Gastrocnemius medialis (tissue), 4 donors: ENCODE measurements around the gene GRIK3. TPM values are rescaled to one million over a fixed set of nuclear protein-coding genes. Genes with fewer than 3 reads are reported as not detected.

ENCODE experiments used
- ATAC-seq, 2 donors: fragments of 150-250 bp; one replicate each; pipeline ENCODE4 v1.9.1; 2016
- DNase-seq, 2 donors: peaks; one replicate each; pipeline ENCODE4 v3.0.0-alpha.2; 2019
- H3K27ac ChIP-seq, 4 donors: fragments of 200-600 bp; sonication (generic); 1 replicate in 1 of 4; 2 replicates in 3 of 4; pipeline ENCODE4 v1.5.1; 2016 to 2018; ENCODE audit warnings: mild to moderate bottlenecking in 2 of 4, moderate library complexity in 1 of 4
- H3K27me3 ChIP-seq, 3 donors: fragments of 200-600 bp; sonication (generic) in 2 of 3; 1 replicate in 1 of 3; 2 replicates in 2 of 3; pipeline versions ENCODE4 v1.5.1 to v1.6.0; 2016 to 2019; ENCODE audit warnings: mild to moderate bottlenecking in 1 of 3, moderate library complexity in 1 of 3
- H3K36me3 ChIP-seq, 2 donors: fragments of 200-600 bp; sonication (generic) in 1 of 2; one replicate each; pipeline ENCODE4 v1.5.1; 2017 to 2018
- H3K4me1 ChIP-seq, 2 donors: fragments of 200-600 bp; sonication (generic) in 1 of 2; one replicate each; pipeline ENCODE4 v1.5.1; 2016 to 2017; ENCODE audit warnings: mild to moderate bottlenecking in 2 of 2
- H3K4me3 ChIP-seq, 4 donors: fragments of 200-600 bp; sonication (generic) in 3 of 4; 1 replicate in 1 of 4; 2 replicates in 3 of 4; pipeline ENCODE4 v1.5.1; 2016 to 2019; ENCODE audit warnings: mild to moderate bottlenecking in 2 of 4
- H3K9me3 ChIP-seq, 3 donors: fragments of 200-600 bp; sonication (generic) in 2 of 3; 1 replicate in 1 of 3; 2 replicates in 2 of 3; pipeline ENCODE4 v1.5.1; 2016 to 2019
- CTCF ChIP-seq, 5 experiments: fragments of 450-650 bp in 3 of 5; fragments of 200-600 bp in 2 of 5; sonication (generic) in 2 of 5; IDR thresholded peaks in 4 of 5; conservative IDR thresholded peaks in 1 of 5; 1 replicate in 4 of 5; 2 replicates in 1 of 5; pipeline ENCODE4 v1.5.1; 2016 to 2019; ENCODE audit warnings: antibody characterized with exemption in 5 of 5, mild to moderate bottlenecking in 3 of 5, moderate library complexity in 3 of 5
- POLR2A ChIP-seq, 2 donors: fragments of 450-650 bp; IDR thresholded peaks; one replicate each; pipeline ENCODE4 v1.6.1; 2017; ENCODE audit warnings: antibody characterized with exemption in 2 of 2, mild to moderate bottlenecking in 2 of 2, moderate library complexity in 2 of 2
- in situ Hi-C, 4 donors: fragments of 200-750 bp; cut with MboI; loops; one replicate each; pipeline versions ENCODE4 v1.15.0 to v1.8.0; 2017; ENCODE audit warnings: low sequenced_read_pairs in 4 of 4
- intact Hi-C: fragments of 100-400 bp; cut with DNase I; formaldehyde crosslinking; loops from one replicate; pipeline ENCODE4 v1.15.1; 2023; ENCODE audit warnings: low total_unique reads
- total RNA-seq, 4 donors: library from RNA; depleted of rRNA; stranded (reverse); fragments of >200 nt; gene quantifications; one replicate each; pipeline versions ENCODE4 v1.1.0 to v1.2.3, GENCODE V29; 2016

Gene GRIK3
- total RNA-seq, 4 donors from 2014 or later: 0.13 to 0.22 (median 0.13) TPM; not detected in 1

GRCh38 chr1:36965275-36966159 is 68.8 kb downstream of the GRIK3 start:
- Histone ChIP-seq H3K27ac (no peak overlapping the region), H3K36me3 (no peaks in the 10 kb centered on the region), H3K4me1 (no peaks in the 10 kb centered on the region), H3K9me3 (no peaks in the 10 kb centered on the region), H3K27me3 (peaks cover 0 to 3% (median 0%) of the 10 kb centered on the region in 3 donors), H3K4me3 (no peak overlapping the region)
- TF ChIP-seq CTCF (IDR thresholded peaks at IDR 0.05 in 4 of 5, conservative IDR thresholded peaks at IDR 0.05 in 1 of 5): no peak
- no peak for TF ChIP-seq POLR2A (IDR thresholded peaks at IDR 0.05)
- DNase-seq: no peak
- intact Hi-C loops: no loop called here
- in situ Hi-C loops: no loop called here
- ATAC-seq: no peak

- in situ Hi-C loops: no loop called here
- TF ChIP-seq CTCF (IDR thresholded peaks at IDR 0.05 in 4 of 5, conservative IDR thresholded peaks at IDR 0.05 in 1 of 5): no peak
- no peak for TF ChIP-seq POLR2A (IDR thresholded peaks at IDR 0.05)
- Histone ChIP-seq H3K27ac (no peak overlapping the region), H3K4me1 (no peaks in the 10 kb centered on the region), H3K4me3 (no peak overlapping the region), H3K9me3 (no peaks in the 10 kb centered on the region), H3K27me3 (peaks cover 0 to 3% (median 0%) of the 10 kb centered on the region in 3 donors), H3K36me3 (no peaks in the 10 kb centered on the region)
- ATAC-seq (no peak), DNase-seq (no peak)
- intact Hi-C loops: no loop called here
These were observed 69.5 kb downstream of the GRIK3 start for GRCh38 chr1:36964830-36965229.

GRCh38 chr1:36963006-36963405 is 71.3 kb downstream of the GRIK3 start:
- in situ Hi-C loops: no loop called here

GRCh38 chr1:36961062-36961615 is 73.2 kb downstream of the GRIK3 start:
- H3K27me3 ChIP-seq: peaks cover 0 to 3% (median 0%) of the 10 kb centered on the region in 3 donors

More at GRCh38 chr1:36963006-36963405, 71.3 kb downstream of the GRIK3 start:
- no peaks in the 10 kb centered on the region for H3K9me3 ChIP-seq
- ATAC-seq (no peak), DNase-seq (no peak)
- no peak overlapping the region for H3K4me3 ChIP-seq
- H3K36me3 ChIP-seq: no peaks in the 10 kb centered on the region
- no peak overlapping the region for H3K27ac ChIP-seq
- intact Hi-C loops: no loop called here
- TF ChIP-seq CTCF (IDR thresholded peaks at IDR 0.05 in 4 of 5, conservative IDR thresholded peaks at IDR 0.05 in 1 of 5) (no peak), POLR2A (IDR thresholded peaks at IDR 0.05) (no peak)
- H3K4me1 ChIP-seq: no peaks in the 10 kb centered on the region
- peaks cover 0 to 3% (median 0%) of the 10 kb centered on the region in 3 donors for H3K27me3 ChIP-seq

More at GRCh38 chr1:36961062-36961615, 73.2 kb downstream of the GRIK3 start:
- Histone ChIP-seq H3K9me3 (no peaks in the 10 kb centered on the region), H3K36me3 (no peaks in the 10 kb centered on the region), H3K4me1 (no peaks in the 10 kb centered on the region), H3K27ac (no peak overlapping the region), H3K4me3 (no peak overlapping the region)
- ATAC-seq: no peak
- no peak for TF ChIP-seq POLR2A (IDR thresholded peaks at IDR 0.05)
- TF ChIP-seq CTCF (IDR thresholded peaks at IDR 0.05 in 4 of 5, conservative IDR thresholded peaks at IDR 0.05 in 1 of 5): no peak
- intact Hi-C loops: no loop called here
- in situ Hi-C loops: no loop called here
- no peak for DNase-seq
